GM21360 (cell line): ENCODE results near the gene TMEM117.
A peak's percentile ranks its signal among the peaks of the same experiment; 100 is the strongest.

ENCODE experiments used
- ATAC-seq: cut with Tn5 transposase; IDR thresholded peaks from one replicate; pipeline ENCODE4 v1.9.1; 2021; ENCODE audit warnings: mild to moderate bottlenecking, moderate library complexity; ENCODE audit not compliant: unreplicated experiment

The TMEM117 gene

GRCh38 chr12:44078273-44078672, 242.4 kb downstream of the TMEM117 start:
- no peak for ATAC-seq

- ATAC-seq, result no peak
Measured at GRCh38 chr12:44088647-44089046, 252.8 kb downstream of the TMEM117 start.

- no peak for ATAC-seq
Measured at GRCh38 chr12:44091948-44092606, 256.2 kb downstream of the TMEM117 start.

GRCh38 chr12:44098786-44099185, 262.9 kb downstream of the TMEM117 start:
- no peak for ATAC-seq

GRCh38 chr12:44099486-44099885, 263.6 kb downstream of the TMEM117 start:
- ATAC-seq, result no peak

DNA sequence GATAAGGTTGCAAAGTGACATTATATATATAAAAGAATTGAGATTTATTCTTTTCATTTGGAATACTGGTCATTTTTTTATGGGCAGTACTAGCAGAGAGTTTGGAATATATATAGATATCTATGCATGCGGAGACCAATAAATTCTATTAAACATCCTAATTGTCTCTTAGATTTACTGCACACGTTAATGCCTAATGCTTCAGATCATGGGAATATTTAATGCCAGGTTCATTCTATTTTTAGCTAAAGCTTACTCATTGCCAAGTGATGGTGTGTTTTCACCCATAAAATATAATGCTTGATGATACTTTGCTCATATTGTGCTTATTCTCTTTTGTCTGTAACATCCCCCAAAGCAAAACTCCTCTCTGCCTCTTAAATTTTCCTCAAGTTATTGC, 264.4 kb downstream of the TMEM117 start:
- ATAC-seq, result no peak

DNA sequence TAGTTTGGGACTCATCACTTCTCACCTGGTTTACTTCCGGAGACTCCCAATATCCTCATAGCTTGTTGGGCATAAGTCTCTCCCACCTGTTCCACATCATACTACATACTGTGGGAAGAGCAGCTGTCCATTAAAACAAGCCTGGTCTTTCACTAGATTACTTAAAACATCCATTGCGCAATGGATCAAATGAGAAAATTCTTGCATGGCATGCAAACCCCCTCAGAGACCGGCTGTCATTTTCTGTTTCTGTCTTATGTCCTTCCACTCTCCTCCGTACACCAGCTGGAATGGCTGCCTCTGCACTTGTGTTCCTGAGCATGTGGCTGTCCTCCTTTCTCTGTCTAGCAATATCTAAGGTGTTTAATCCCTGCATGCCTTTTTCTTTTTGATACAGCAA, 265.6 kb downstream of the TMEM117 start:
- no peak for ATAC-seq

- no peak for ATAC-seq
Measured at GRCh38 chr12:44114906-44115305, 279.0 kb downstream of the TMEM117 start.

DNA sequence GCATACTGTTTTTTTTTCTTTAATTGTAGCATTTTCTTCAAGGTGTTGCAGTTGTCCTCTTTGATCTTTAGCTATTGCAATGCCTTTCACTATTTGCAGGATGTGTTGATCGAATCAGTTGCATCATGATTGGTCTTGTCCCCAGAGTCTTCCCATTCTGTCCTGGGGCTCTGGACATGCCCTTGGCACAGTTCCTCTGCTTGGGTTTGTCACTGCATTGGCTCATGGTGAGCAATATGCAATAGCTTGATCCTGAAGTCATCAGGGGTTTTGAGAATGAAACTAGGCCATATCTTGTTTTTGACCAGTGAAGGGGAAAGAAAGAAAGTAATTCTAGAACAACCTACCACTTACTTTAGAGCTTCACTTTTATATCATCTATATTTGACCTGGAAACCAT, 281.5 kb downstream of the TMEM117 start:
- ATAC-seq, result no peak

- no peak for ATAC-seq
Measured at GRCh38 chr12:44118946-44119345, 283.1 kb downstream of the TMEM117 start.

DNA sequence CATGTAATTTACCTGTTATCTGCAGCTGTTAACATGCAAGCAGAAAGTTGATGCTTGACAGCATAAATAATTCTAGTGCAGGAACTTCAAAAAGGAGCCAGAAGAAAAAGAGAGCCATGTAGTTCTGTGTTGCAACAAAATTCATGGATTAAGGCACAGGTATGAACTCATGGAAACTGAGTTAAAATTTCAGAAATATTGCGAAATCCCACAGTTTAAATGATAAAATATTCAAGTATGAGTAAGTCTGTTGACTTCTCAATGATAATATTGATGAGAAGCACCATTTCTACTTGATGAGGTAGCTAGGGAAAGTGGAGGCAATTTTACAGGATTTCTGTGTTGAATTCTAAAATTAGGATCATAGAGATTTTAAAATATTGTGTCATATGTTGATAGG, 290.9 kb downstream of the TMEM117 start:
- no peak for ATAC-seq

DNA sequence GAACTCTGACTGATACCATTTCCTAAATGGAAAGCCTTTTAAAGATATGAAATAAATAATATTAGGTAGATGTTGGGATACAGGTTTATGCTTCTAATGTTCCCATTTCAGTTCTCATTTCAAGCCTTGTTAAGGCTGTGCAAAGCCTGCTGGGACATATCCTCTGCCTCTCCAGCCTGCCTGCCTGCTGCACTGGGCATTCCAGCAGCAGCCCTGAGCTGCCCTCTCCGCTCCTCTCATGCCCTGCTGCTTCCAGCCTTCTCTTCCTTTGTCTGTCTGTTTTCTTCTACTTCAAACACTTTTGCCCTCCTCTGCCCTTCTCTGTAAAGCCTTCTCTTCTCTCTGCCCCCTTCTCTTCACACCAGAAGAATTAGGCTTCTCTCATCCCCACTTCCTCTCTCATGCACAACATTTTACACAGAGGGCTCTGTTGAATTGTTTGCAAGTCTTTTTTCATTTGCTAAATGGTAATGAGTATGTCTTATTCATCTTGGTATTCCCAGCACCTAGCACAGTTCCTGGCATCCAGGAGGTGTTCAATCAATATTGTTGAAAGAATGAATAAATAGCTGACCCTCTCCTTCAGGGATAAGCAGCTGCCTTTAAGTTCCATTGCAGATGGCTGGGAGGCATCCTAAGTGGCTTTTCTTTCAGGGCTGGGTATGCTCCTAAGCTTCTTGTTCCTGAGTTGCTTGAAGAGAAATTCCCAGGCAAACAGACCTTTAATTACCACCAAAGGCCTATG, 292.3 kb downstream of the TMEM117 start:
- ATAC-seq, result no peak

GRCh38 chr12:44143175-44143574, 307.3 kb downstream of the TMEM117 start:
- ATAC-seq, result no peak

GRCh38 chr12:44148936-44149335, 313.1 kb downstream of the TMEM117 start:
- no peak for ATAC-seq

GRCh38 chr12:44154128-44154527, 318.2 kb downstream of the TMEM117 start:
- ATAC-seq, result no peak

GRCh38 chr12:44155358-44155757, 319.5 kb downstream of the TMEM117 start:
- ATAC-seq, result no peak

- ATAC-seq, result peak; percentile 94
Measured at GRCh38 chr12:44157359-44157758, 321.5 kb downstream of the TMEM117 start.

DNA sequence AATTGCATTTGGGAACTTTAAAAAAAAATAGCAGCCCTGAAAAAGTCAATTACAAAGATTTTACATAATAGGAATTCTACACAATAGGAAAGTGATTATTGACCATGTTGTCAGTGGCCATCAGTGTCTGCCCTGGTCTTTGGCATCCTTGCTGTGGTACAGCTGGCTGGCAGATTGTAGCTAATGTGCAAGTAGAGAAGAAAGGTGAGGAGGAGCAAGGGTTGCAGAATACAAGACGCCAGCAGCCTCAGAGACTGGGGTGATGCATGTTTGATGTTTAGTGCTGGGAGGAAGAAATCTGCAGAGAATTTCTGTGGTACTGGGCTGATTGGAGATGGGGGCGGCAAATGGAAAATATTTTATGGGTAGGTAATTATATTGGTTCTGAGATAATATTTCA, 322.9 kb downstream of the TMEM117 start:
- ATAC-seq, result no peak

GRCh38 chr12:44159216-44159615, 323.3 kb downstream of the TMEM117 start:
- ATAC-seq, result no peak

DNA sequence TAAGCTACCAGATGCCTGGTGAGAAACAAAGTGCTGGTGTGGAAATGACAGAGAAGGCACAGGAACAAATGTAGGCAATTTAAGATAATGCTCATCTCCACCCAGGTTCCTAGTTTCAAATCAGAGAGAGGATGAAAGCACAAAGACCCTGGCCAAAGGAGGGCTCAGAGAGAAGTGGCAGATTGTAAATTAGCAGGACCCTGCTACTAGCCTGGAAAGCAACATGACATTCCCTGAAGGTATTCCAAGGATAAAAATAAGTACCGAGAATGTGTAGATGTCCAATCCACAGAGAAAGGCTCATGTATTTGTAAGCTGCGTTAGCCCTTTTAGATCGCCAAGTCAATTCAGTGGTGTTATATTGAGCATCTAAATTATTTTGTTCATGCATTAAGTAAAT, 324.0 kb downstream of the TMEM117 start:
- no peak for ATAC-seq

GRCh38 chr12:44162961-44163360, 327.1 kb downstream of the TMEM117 start:
- ATAC-seq, result no peak

DNA sequence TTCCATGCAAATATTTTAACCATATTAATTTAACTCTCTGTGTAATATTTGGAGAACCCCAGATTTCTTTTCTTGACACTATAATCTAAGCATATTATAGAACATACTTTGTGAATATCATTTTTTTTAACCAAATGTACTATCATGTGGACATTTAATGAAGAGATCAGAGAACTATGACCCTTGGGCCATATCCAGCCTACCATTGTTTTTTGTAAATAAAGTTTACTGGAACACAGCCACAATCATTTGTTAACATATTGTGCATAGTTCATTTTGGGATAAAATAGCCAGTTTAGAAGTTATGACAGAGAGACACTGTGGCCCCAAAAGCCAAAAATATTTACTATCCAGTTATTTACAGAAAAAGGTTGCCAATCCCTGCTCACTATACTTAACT, 338.2 kb downstream of the TMEM117 start:
- ATAC-seq, result no peak
